B cell (primary cell): Measurements from ENCODE around the gene KIAA1217. TPM values are rescaled to one million over a fixed set of nuclear protein-coding genes. Genes with fewer than 3 reads are reported as not detected.

Experiments
- ATAC-seq: fragments of 200-7000 bp; cut with Tn5 transposase; one replicate; pipeline ENCODE4 v1.10.0; 2021; ENCODE audit warnings: low read depth, mild to moderate bottlenecking, moderate number of reproducible peaks, moderate library complexity
- CTCF ChIA-PET: fragments of 350-600 bp; sonication (Branson Sonifier 250); formaldehyde crosslinking; loops from one replicate; lab custom pipeline; 2021; ENCODE audit warnings: antibody characterized with exemption, inconsistent platforms; lab: Charles Lee
- POLR2A ChIA-PET: fragments of 350-600 bp; sonication (Branson Sonifier 250); formaldehyde crosslinking; loops from one replicate; lab custom pipeline; 2021; ENCODE audit warnings: antibody characterized with exemption; lab: Charles Lee
- DNase-seq: peaks from one replicate; pipeline ENCODE4 v3.0.0; 2013
- H2AFZ ChIP-seq: 2 replicates; pipeline ENCODE4 v1.6.1; 2012; ENCODE audit warnings: mild to moderate bottlenecking, low read depth, low read length; ENCODE audit not compliant: insufficient read depth, poor library complexity, severe bottlenecking
- H3K27ac ChIP-seq, 2 donors: 1 replicate in 1 of 2; 2 replicates in 1 of 2; pipeline ENCODE4 v1.5.1; 2012 to 2013; ENCODE audit warnings: low read length in 2 of 2, mild to moderate bottlenecking in 2 of 2, moderate library complexity in 1 of 2
- H3K27me3 ChIP-seq, 4 experiments: fragments of 200-600 bp in 1 of 4; sonication (generic) in 1 of 4; replicated peaks in 1 of 4; 1 replicate in 2 of 4; 2 replicates in 2 of 4; pipeline versions ENCODE4 v1.6.1 to v1.7.0; 2013 to 2016; ENCODE audit warnings: low read length in 3 of 4, mild to moderate bottlenecking in 2 of 4, mixed read lengths in 1 of 4, moderate library complexity in 1 of 4; ENCODE audit not compliant: insufficient read depth in 4 of 4, control insufficient read depth in 3 of 4; ENCODE audit errors: control extremely low read depth in 1 of 4
- H3K36me3 ChIP-seq, 2 experiments: replicated peaks in 1 of 2; 1 replicate in 1 of 2; 2 replicates in 1 of 2; pipeline versions ENCODE4 v1.6.1 to v1.7.1; 2013; ENCODE audit warnings: low read length in 1 of 2; ENCODE audit not compliant: insufficient read depth in 2 of 2, control insufficient read depth in 1 of 2; ENCODE audit errors: control extremely low read depth in 1 of 2, extremely low read depth in 1 of 2
- H3K4me1 ChIP-seq, 2 donors: fragments of 200-600 bp in 1 of 2; sonication (generic) in 1 of 2; 1 replicate in 1 of 2; 2 replicates in 1 of 2; pipeline versions ENCODE4 v1.5.1 to v1.6.1; 2013 to 2017; ENCODE audit warnings: low read length in 2 of 2; ENCODE audit not compliant: control insufficient read depth in 2 of 2, insufficient read depth in 2 of 2
- H3K4me2 ChIP-seq: replicated peaks from 2 replicates; pipeline ENCODE3; 2012; ENCODE audit warnings: mild to moderate bottlenecking, low read depth, low read length; ENCODE audit not compliant: poor library complexity, severe bottlenecking
- H3K4me3 ChIP-seq, 5 experiments: fragments of 200-600 bp in 1 of 5; sonication (generic) in 1 of 5; 1 replicate in 3 of 5; 2 replicates in 2 of 5; pipeline versions ENCODE4 v1.5.1 to v1.7.0; 2011 to 2016; ENCODE audit warnings: low read length in 4 of 5, mild to moderate bottlenecking in 4 of 5, low read depth in 2 of 5, control low read depth in 1 of 5, moderate library complexity in 1 of 5; ENCODE audit not compliant: insufficient read depth in 1 of 5; ENCODE audit errors: control extremely low read depth in 1 of 5, extremely low read depth in 1 of 5
- H3K79me2 ChIP-seq: fragments of 200-600 bp; sonication (generic); one replicate; pipeline ENCODE4 v1.6.0; 2016; ENCODE audit warnings: low read length; ENCODE audit not compliant: control insufficient read depth, insufficient read depth
- H3K9ac ChIP-seq: fragments of 200-600 bp; sonication (generic); 2 replicates; pipeline ENCODE4 v1.6.1; 2017; ENCODE audit warnings: mild to moderate bottlenecking, low read length, moderate library complexity
- H3K9me3 ChIP-seq, 3 donors: one replicate each; pipeline versions ENCODE4 v1.6.1 to v1.7.1; 2013; ENCODE audit warnings: low read length in 2 of 3; ENCODE audit not compliant: control insufficient read depth in 2 of 3, insufficient read depth in 1 of 3; ENCODE audit errors: control extremely low read depth in 1 of 3
- H4K20me1 ChIP-seq: 2 replicates; pipeline ENCODE4 v1.6.0; 2012; ENCODE audit warnings: mild to moderate bottlenecking, low read length; ENCODE audit not compliant: insufficient read depth, control insufficient read depth, poor library complexity, severe bottlenecking
- H3K27ac Mint-ChIP-seq: one replicate; pipeline ENCODE4 v1.8.0; 2021; ENCODE audit warnings: mixed read lengths
- H3K27me3 Mint-ChIP-seq: one replicate; pipeline ENCODE4 v1.8.0; 2021; ENCODE audit warnings: mixed read lengths
- H3K4me1 Mint-ChIP-seq: one replicate; pipeline ENCODE4 v1.8.0; 2021; ENCODE audit warnings: mixed read lengths
- H3K4me3 Mint-ChIP-seq: one replicate; pipeline ENCODE4 v1.8.0; 2021; ENCODE audit warnings: mixed read lengths
- H3K9me3 Mint-ChIP-seq: one replicate; pipeline ENCODE4 v1.8.0; 2022; ENCODE audit warnings: mixed read lengths; ENCODE audit not compliant: insufficient read depth
- CTCF ChIP-seq: fragments of 200-600 bp; IDR thresholded peaks from one replicate; pipeline ENCODE4 v1.8.0; 2022; ENCODE audit warnings: antibody characterized with exemption, mild to moderate bottlenecking
- EZH2 ChIP-seq: IDR thresholded peaks from 2 replicates; pipeline ENCODE4 v1.6.1; 2012; ENCODE audit warnings: borderline replicate concordance, low read depth, mild to moderate bottlenecking, moderate library complexity, low read length; ENCODE audit not compliant: insufficient read depth, poor library complexity, severe bottlenecking
- WGBS: methylation state at CpG from one replicate; pipeline ENCODE4 v1.1.5; 2013; ENCODE audit warnings: missing lambda C conversion rate; ENCODE audit not compliant: insufficient coverage; 5-methylcytosine and 5-hydroxymethylcytosine counted together
- intact Hi-C: fragments of 100-400 bp; cut with micrococcal nuclease; formaldehyde crosslinking; loops from one replicate; pipeline ENCODE4 v1.10.0; 2022
- polyA plus RNA-seq: library from polyadenylated mRNA; depleted of rRNA; stranded (reverse); fragments of >200 nt; gene quantifications from 2 replicates; pipeline ENCODE4 v1.2.3, GENCODE V29; 2012
- total RNA-seq, 2 donors: library from RNA; stranded (reverse); fragments of 120-200 nt in 1 of 2; gene quantifications; 1 replicate in 1 of 2; 2 replicates in 1 of 2; pipeline versions ENCODE4 v1.2.3 to v1.2.4, GENCODE V29; 2013 to 2022

The KIAA1217 gene
- total and polyA plus RNA-seq, 2 donors (not counting 1 experiment from before 2014, with no cell fraction given), result 0.67 TPM; not detected in 1

GRCh38 chr10:24206926-24207325 is 2.0 kb upstream of the KIAA1217 start:
- TF ChIP-seq CTCF (no peak), EZH2 (no peak)

GRCh38 chr10:24207341-24207740 is 1.6 kb upstream of the KIAA1217 start:
- no peak for TF ChIP-seq EZH2
- Mint-ChIP-seq H3K9me3 (no peaks in the 10 kb centered on the region), H3K4me1 (peaks cover 13% of the 10 kb centered on the region), H3K4me3 (no peak overlapping the region), H3K27me3 (peaks cover 41% of the 10 kb centered on the region), H3K27ac (no peak overlapping the region)
- Histone ChIP-seq H2AFZ (no peak overlapping the region), H3K4me3 (no peak overlapping the region), H3K9ac (no peak overlapping the region), H3K36me3 (no peaks in the 10 kb centered on the region), H3K9me3 (peaks cover 0 to 4% (median 0%) of the 10 kb centered on the region in 3 donors), H3K27me3 (peaks cover 0 to 7% (median 5%) of the 10 kb centered on the region in 4 experiments), H3K27ac (no peak overlapping the region), H3K4me1 (peaks cover 3 to 10% of the 10 kb centered on the region in 2 donors), H4K20me1 (no peaks in the 10 kb centered on the region), H3K79me2 (no peaks in the 10 kb centered on the region), H3K4me2 (no peak overlapping the region)
- 86% methylated on average over 5 of the region's 5 CpGs for WGBS
- ChIA-PET CTCF (no interaction called here), POLR2A (no interaction called here)
- intact Hi-C loops, result no loop called here
- DNase-seq, result no peak
- ATAC-seq, result no peak

More at GRCh38 chr10:24206926-24207325, 2.0 kb upstream of the KIAA1217 start:
- peaks cover 13% of the 10 kb centered on the region for H3K4me1 Mint-ChIP-seq
- no peak for DNase-seq
- Histone ChIP-seq H3K9me3 (peaks cover 0 to 4% (median 0%) of the 10 kb centered on the region in 3 donors), H3K4me2 (no peak overlapping the region), H4K20me1 (no peaks in the 10 kb centered on the region), H3K27me3 (peaks cover 0 to 7% (median 5%) of the 10 kb centered on the region in 4 experiments), H3K4me3 (no peak overlapping the region), H3K79me2 (no peaks in the 10 kb centered on the region), H3K9ac (no peak overlapping the region), H3K4me1 (peaks cover 3 to 10% of the 10 kb centered on the region in 2 donors), H3K27ac (no peak overlapping the region), H3K36me3 (no peaks in the 10 kb centered on the region), H2AFZ (no peak overlapping the region)
- ATAC-seq, result no peak
- intact Hi-C loops, result no loop called here
- H3K9me3 Mint-ChIP-seq, result no peaks in the 10 kb centered on the region
- H3K4me3 Mint-ChIP-seq, result no peak overlapping the region
- H3K27me3 Mint-ChIP-seq, result peaks cover 40% of the 10 kb centered on the region
- CTCF ChIA-PET, result no interaction called here
- WGBS, result 89% methylated on average over 3 of the region's 3 CpGs
- H3K27ac Mint-ChIP-seq, result no peak overlapping the region
- POLR2A ChIA-PET, result no interaction called here
